Neural progenitor cell (in vitro differentiated cells): ENCODE results near the gene SRRM2.

ENCODE experiments used
- EZH2 ChIP-seq: fragments of 200-600 bp; sonication (generic); IDR thresholded peaks from 2 replicates; pipeline ENCODE4 v1.6.1; 2017; ENCODE audit warnings: antibody characterized with exemption, mild to moderate bottlenecking, moderate library complexity
- EZH2phosphoT487 ChIP-seq: fragments of 200-600 bp; sonication (generic); IDR thresholded peaks from 2 replicates; pipeline ENCODE4 v1.6.1; 2017; ENCODE audit warnings: antibody characterized with exemption
- TF ChIP-seq, protein P1 (sequence below): fragments of 200-600 bp; sonication (generic); IDR thresholded peaks from 2 replicates; pipeline ENCODE4 v1.5.1; 2017; ENCODE audit warnings: antibody characterized with exemption, mild to moderate bottlenecking

DNA sequence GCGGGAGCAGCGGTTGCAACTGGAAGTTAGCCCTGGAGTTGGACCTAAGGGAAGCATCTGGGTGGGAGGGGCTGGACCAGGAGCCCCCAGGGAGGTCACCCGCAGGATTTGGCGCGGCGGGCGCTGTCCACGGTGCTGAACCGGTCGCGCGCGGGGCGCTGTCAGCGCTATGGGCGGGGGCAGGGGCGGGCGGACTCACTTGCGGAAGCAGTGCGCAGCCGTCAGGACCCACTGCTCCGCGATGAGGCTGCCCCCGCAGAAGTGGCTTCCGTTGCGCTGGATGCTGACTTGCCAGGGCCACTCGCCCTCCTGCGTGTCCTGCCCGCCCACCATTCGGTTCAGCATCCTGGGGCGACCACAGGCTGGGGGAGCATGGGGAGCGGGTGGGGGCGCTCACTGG, 36.9 kb upstream of the SRRM2 start:
- TF ChIP-seq, protein P1, sequence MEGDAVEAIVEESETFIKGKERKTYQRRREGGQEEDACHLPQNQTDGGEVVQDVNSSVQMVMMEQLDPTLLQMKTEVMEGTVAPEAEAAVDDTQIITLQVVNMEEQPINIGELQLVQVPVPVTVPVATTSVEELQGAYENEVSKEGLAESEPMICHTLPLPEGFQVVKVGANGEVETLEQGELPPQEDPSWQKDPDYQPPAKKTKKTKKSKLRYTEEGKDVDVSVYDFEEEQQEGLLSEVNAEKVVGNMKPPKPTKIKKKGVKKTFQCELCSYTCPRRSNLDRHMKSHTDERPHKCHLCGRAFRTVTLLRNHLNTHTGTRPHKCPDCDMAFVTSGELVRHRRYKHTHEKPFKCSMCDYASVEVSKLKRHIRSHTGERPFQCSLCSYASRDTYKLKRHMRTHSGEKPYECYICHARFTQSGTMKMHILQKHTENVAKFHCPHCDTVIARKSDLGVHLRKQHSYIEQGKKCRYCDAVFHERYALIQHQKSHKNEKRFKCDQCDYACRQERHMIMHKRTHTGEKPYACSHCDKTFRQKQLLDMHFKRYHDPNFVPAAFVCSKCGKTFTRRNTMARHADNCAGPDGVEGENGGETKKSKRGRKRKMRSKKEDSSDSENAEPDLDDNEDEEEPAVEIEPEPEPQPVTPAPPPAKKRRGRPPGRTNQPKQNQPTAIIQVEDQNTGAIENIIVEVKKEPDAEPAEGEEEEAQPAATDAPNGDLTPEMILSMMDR, result no peak
- TF ChIP-seq EZH2 (no peak), EZH2phosphoT487 (no peak)
